Liver (tissue), 9 donors: ENCODE measurements around the gene RCOR3. TPM values are rescaled to one million over a fixed set of nuclear protein-coding genes. Genes with fewer than 3 reads are reported as not detected.

Experiments used
- DNase-seq: peaks from one replicate; pipeline ENCODE4 v3.0.0-alpha.2; 2017; ENCODE audit warnings: low spot score
- H3K27ac ChIP-seq, 2 donors: one replicate each; pipeline ENCODE4 v1.7.0; 2013; ENCODE audit warnings: inconsistent platforms in 2 of 2, low read length in 2 of 2, control low read depth in 1 of 2, low read depth in 1 of 2, mild to moderate bottlenecking in 1 of 2
- H3K27me3 ChIP-seq, 4 donors: one replicate each; pipeline versions ENCODE4 v1.6.1 to v1.7.0; 2013; ENCODE audit warnings: low read length in 3 of 4, inconsistent platforms in 1 of 4, mild to moderate bottlenecking in 1 of 4, moderate library complexity in 1 of 4; ENCODE audit not compliant: control insufficient read depth in 4 of 4, insufficient read depth in 4 of 4
- H3K36me3 ChIP-seq, 4 donors: one replicate each; pipeline versions ENCODE4 v1.6.1 to v1.7.0; 2013; ENCODE audit warnings: low read length in 3 of 4, mild to moderate bottlenecking in 3 of 4, low read depth in 1 of 4, moderate library complexity in 1 of 4; ENCODE audit not compliant: control insufficient read depth in 4 of 4, insufficient read depth in 3 of 4
- H3K4me1 ChIP-seq, 4 donors: one replicate each; pipeline versions ENCODE4 v1.6.1 to v1.7.0; 2013; ENCODE audit warnings: low read length in 3 of 4, mild to moderate bottlenecking in 3 of 4, moderate library complexity in 1 of 4; ENCODE audit not compliant: control insufficient read depth in 4 of 4, insufficient read depth in 4 of 4
- H3K4me3 ChIP-seq, 3 donors: one replicate each; pipeline versions ENCODE4 v1.6.1 to v1.7.0; 2013; ENCODE audit warnings: low read length in 3 of 3, control low read depth in 1 of 3, low read depth in 1 of 3, mild to moderate bottlenecking in 1 of 3
- H3K9ac ChIP-seq, 2 donors: one replicate each; pipeline ENCODE4 v1.7.0; 2013; ENCODE audit warnings: low read length in 2 of 2, mild to moderate bottlenecking in 2 of 2, moderate library complexity in 2 of 2, control low read depth in 1 of 2, low read depth in 1 of 2
- H3K9me3 ChIP-seq, 4 donors: one replicate each; pipeline versions ENCODE4 v1.6.1 to v1.7.0; 2013; ENCODE audit warnings: low read length in 3 of 4; ENCODE audit not compliant: control insufficient read depth in 4 of 4
- ATF3 ChIP-seq: IDR thresholded peaks from 2 replicates; pipeline ENCODE4 v1.6.1; 2016; ENCODE audit warnings: antibody characterized with exemption
- CTCF ChIP-seq: fragments of 150-350 bp; IDR thresholded peaks from 2 replicates; pipeline ENCODE4 v1.5.1; 2017; ENCODE audit warnings: improper control_type of control experiment, low read depth, low read length; ENCODE audit not compliant: missing input control
- EGR1 ChIP-seq, 2 donors: IDR thresholded peaks; 2 replicates each; pipeline ENCODE4 v1.6.1; 2016 to 2018; ENCODE audit warnings: antibody characterized with exemption in 2 of 2, low read depth in 2 of 2
- FOXA1 ChIP-seq: IDR thresholded peaks from 2 replicates; pipeline ENCODE4 v1.6.1; 2016; ENCODE audit warnings: antibody characterized with exemption
- FOXA2 ChIP-seq: IDR thresholded peaks from 2 replicates; pipeline ENCODE4 v1.6.1; 2016; ENCODE audit warnings: antibody characterized with exemption
- GABPA ChIP-seq, 2 donors: IDR thresholded peaks in 1 of 2; conservative IDR thresholded peaks in 1 of 2; 2 replicates each; pipeline ENCODE4 v1.6.1; 2016; ENCODE audit warnings: antibody characterized with exemption in 2 of 2, mild to moderate bottlenecking in 1 of 2, moderate library complexity in 1 of 2
- HNF4A ChIP-seq, 2 donors: conservative IDR thresholded peaks; 2 replicates each; pipeline ENCODE4 v1.6.1; 2016; ENCODE audit warnings: antibody characterized with exemption in 2 of 2, mild to moderate bottlenecking in 2 of 2
- JUND ChIP-seq, 2 donors: IDR thresholded peaks; 2 replicates each; pipeline ENCODE4 v1.6.1; 2016; ENCODE audit warnings: antibody characterized with exemption in 2 of 2
- MAX ChIP-seq: IDR thresholded peaks from 2 replicates; pipeline ENCODE4 v1.6.1; 2016; ENCODE audit warnings: antibody characterized with exemption
- NR2F2 ChIP-seq: IDR thresholded peaks from 2 replicates; pipeline ENCODE4 v1.6.1; 2016; ENCODE audit warnings: antibody characterized with exemption
- RAD21 ChIP-seq, 2 donors: IDR thresholded peaks; 2 replicates each; pipeline ENCODE4 v1.6.1; 2016; ENCODE audit warnings: antibody characterized with exemption in 2 of 2, mild to moderate bottlenecking in 2 of 2
- REST ChIP-seq: IDR thresholded peaks from 2 replicates; pipeline ENCODE4 v1.6.1; 2016; ENCODE audit warnings: antibody characterized with exemption, mild to moderate bottlenecking
- RXRA ChIP-seq, 2 donors: IDR thresholded peaks; 2 replicates each; pipeline ENCODE4 v1.6.1; 2017 to 2018; ENCODE audit warnings: antibody characterized with exemption in 2 of 2, mild to moderate bottlenecking in 1 of 2
- TAF1 ChIP-seq: conservative IDR thresholded peaks from 2 replicates; pipeline ENCODE4 v1.6.1; 2016; ENCODE audit warnings: antibody characterized with exemption, mild to moderate bottlenecking
- YY1 ChIP-seq: IDR thresholded peaks from 2 replicates; pipeline ENCODE4 v1.6.1; 2016; ENCODE audit warnings: antibody characterized with exemption, mild to moderate bottlenecking
- ZBTB33 ChIP-seq: IDR thresholded peaks from 2 replicates; pipeline ENCODE4 v1.6.1; 2016; ENCODE audit warnings: antibody characterized with exemption
- WGBS: extraction: QIAGEN DNeasy Blood & Tissue Kit; methylation state at CpG from one replicate; pipeline ENCODE4 v1.1.7; 2013; 5-methylcytosine and 5-hydroxymethylcytosine counted together
- polyA plus RNA-seq, 2 donors: library from polyadenylated mRNA; stranded (reverse) in 1 of 2; unstranded in 1 of 2; fragments of 200-250 nt in 1 of 2; fragments of >200 nt in 1 of 2; fragmentation: Nextera tagmentation in 1 of 2; extraction: Ambion mirVana in 1 of 2; gene quantifications; one replicate each; pipeline versions ENCODE4 v1.2.1 to v1.2.3, GENCODE V29; 2013 to 2015
- total RNA-seq, 2 donors: library from RNA; depleted of rRNA; stranded (reverse); fragments of >200 nt; gene quantifications; one replicate each; pipeline ENCODE4 v1.2.3, GENCODE V29; 2014
- donor health status: healthy.
- donor health status: healthy.
- donor health status: healthy.
- donor health status: healthy.
- donor health status: healthy.

The RCOR3 gene
- total and polyA plus RNA-seq, 4 donors = 7.8 to 20.2 (median 13.4) TPM

GRCh38 chr1:211328084-211328694, 69.0 kb downstream of the RCOR3 start (continued):
- TF ChIP-seq REST = no peak

- TF ChIP-seq ATF3 (no peak), NR2F2 (no peak), JUND (IDR thresholded peaks at IDR 0.05) (no peak), CTCF (no peak), ZBTB33 (no peak), EGR1 (IDR thresholded peaks at IDR 0.05; ENCODE audit: low read depth in 2 of 2) (no peak), GABPA (IDR thresholded peaks at IDR 0.05 in 1 of 2, conservative IDR thresholded peaks at IDR 0.05 in 1 of 2) (no peak), YY1 (no peak), HNF4A (conservative IDR thresholded peaks at IDR 0.05) (no peak)
- WGBS = 89% methylated on average over 6 of the region's 6 CpGs
- Histone ChIP-seq H3K9me3 (no peaks in the 10 kb centered on the region), H3K27ac (no peak overlapping the region), H3K4me1 (peaks cover 3 to 10% (median 3%) of the 10 kb centered on the region in 4 donors), H3K4me3 (no peak overlapping the region), H3K9ac (no peak overlapping the region), H3K27me3 (no peaks in the 10 kb centered on the region), H3K36me3 (no peaks in the 10 kb centered on the region)
- DNase-seq = no peak
Observed at GRCh38 chr1:211328866-211329475, 69.8 kb downstream of the RCOR3 start.

- H3K9ac ChIP-seq = no peak overlapping the region
- TF ChIP-seq MAX = no peak
- TF ChIP-seq ATF3 = no peak
- TF ChIP-seq RAD21 (IDR thresholded peaks at IDR 0.05) = no peak
- no peak for TF ChIP-seq FOXA2
- no peak for TF ChIP-seq TAF1
- no peak for TF ChIP-seq RXRA (IDR thresholded peaks at IDR 0.05)
- no peak for TF ChIP-seq FOXA1
- no peak for TF ChIP-seq NR2F2
- TF ChIP-seq EGR1 (IDR thresholded peaks at IDR 0.05; ENCODE audit: low read depth in 2 of 2) = no peak
- no peak for TF ChIP-seq YY1
- TF ChIP-seq JUND (IDR thresholded peaks at IDR 0.05) = no peak
- no peak for TF ChIP-seq ZBTB33
Observed at GRCh38 chr1:211329764-211330201, 70.6 kb downstream of the RCOR3 start.

More at GRCh38 chr1:211329764-211330201, 70.6 kb downstream of the RCOR3 start:
- no peak overlapping the region for H3K27ac ChIP-seq
- H3K4me3 ChIP-seq = no peak overlapping the region
- H3K36me3 ChIP-seq = no peaks in the 10 kb centered on the region
- H3K9me3 ChIP-seq = no peaks in the 10 kb centered on the region
- 74% methylated on average over 4 of the region's 4 CpGs for WGBS
- DNase-seq = no peak
- no peaks in the 10 kb centered on the region for H3K27me3 ChIP-seq
- H3K4me1 ChIP-seq = peaks cover 3 to 10% (median 3%) of the 10 kb centered on the region in 4 donors
